Body of pancreas (tissue), 4 donors: ENCODE results near the gene ATAD5. TPM values are rescaled to one million over a fixed set of nuclear protein-coding genes. Genes with fewer than 3 reads are reported as not detected.

Experiments
- ATAC-seq: fragments of 150-250 bp; one replicate; pipeline ENCODE4 v1.9.1; 2016
- DNase-seq, 4 donors: peaks; one replicate each; pipeline ENCODE4 v3.0.0-alpha.2; 2019
- H3K27ac ChIP-seq, 4 donors: fragments of 200-600 bp; sonication (generic); 1 replicate in 3 of 4; 2 replicates in 1 of 4; pipeline versions ENCODE4 v1.5.1 to v1.6.1; 2016 to 2019; ENCODE audit warnings: mild to moderate bottlenecking in 1 of 4, mixed read lengths in 1 of 4, moderate library complexity in 1 of 4
- H3K27me3 ChIP-seq, 2 donors: fragments of 200-600 bp; sonication (generic); one replicate each; pipeline ENCODE4 v1.6.0; 2016; ENCODE audit warnings: mild to moderate bottlenecking in 1 of 2
- H3K36me3 ChIP-seq, 2 donors: fragments of 200-600 bp; sonication (generic); replicated peaks in 1 of 2; 2 replicates each; pipeline ENCODE4 v1.5.1; 2016; ENCODE audit warnings: low read depth in 2 of 2; ENCODE audit not compliant: insufficient read depth in 1 of 2
- H3K4me1 ChIP-seq: fragments of 200-600 bp; sonication (generic); one replicate; pipeline ENCODE4 v1.6.0; 2016
- H3K4me3 ChIP-seq, 2 donors: fragments of 200-600 bp; sonication (generic); 1 replicate in 1 of 2; 2 replicates in 1 of 2; pipeline ENCODE4 v1.5.1; 2016 to 2019
- H3K9me3 ChIP-seq, 3 donors: fragments of 200-600 bp; sonication (generic); 1 replicate in 2 of 3; 2 replicates in 1 of 3; pipeline ENCODE4 v1.5.1; 2016
- CTCF ChIP-seq, 7 experiments: fragments of 450-650 bp in 4 of 7; fragments of 200-600 bp in 3 of 7; sonication (generic) in 3 of 7; IDR thresholded peaks; one replicate each; pipeline ENCODE4 v1.5.1; 2016 to 2019; ENCODE audit warnings: antibody characterized with exemption in 7 of 7
- POLR2A ChIP-seq, 3 donors: fragments of 450-650 bp; IDR thresholded peaks; one replicate each; pipeline ENCODE4 v1.6.1; 2016; ENCODE audit warnings: antibody characterized with exemption in 3 of 3, mild to moderate bottlenecking in 2 of 3
- WGBS, 2 donors: methylation state at CpG; one replicate each; pipeline ENCODE4 v1.1.5; 2017; 5-methylcytosine and 5-hydroxymethylcytosine counted together
- intact Hi-C: fragments of 100-400 bp; cut with DNase I; formaldehyde crosslinking; loops from one replicate; pipeline ENCODE4 v1.15.1; 2023
- total RNA-seq, 2 donors: library from RNA; depleted of rRNA; stranded (reverse); fragments of >200 nt; gene quantifications; one replicate each; pipeline ENCODE4 v1.1.0, GENCODE V29; 2016

The ATAD5 gene
- total RNA-seq, 2 donors from 2014 or later = 1.0 to 1.6 TPM

- H3K4me1 ChIP-seq = no peaks in the 10 kb centered on the region
- no peak for ATAC-seq
- no peak overlapping the region for H3K27ac ChIP-seq
- TF ChIP-seq POLR2A (IDR thresholded peaks at IDR 0.05) (no peak), CTCF (IDR thresholded peaks at IDR 0.05) (no peak)
- no peaks in the 10 kb centered on the region for H3K27me3 ChIP-seq
- 89 to 95% methylated on average over 9 of the region's 9 CpGs for WGBS, 2 donors
- no peak overlapping the region for H3K4me3 ChIP-seq
- DNase-seq = no peak
- H3K9me3 ChIP-seq = no peaks in the 10 kb centered on the region
- H3K36me3 ChIP-seq = peaks cover 0 to 10% of the 10 kb centered on the region in 2 donors
- intact Hi-C loops = no loop called here
Measured at GRCh38 chr17:30793282-30793977, 38.3 kb upstream of the ATAD5 start.

GRCh38 chr17:30794372-30794771 is 37.4 kb upstream of the ATAD5 start:
- DNase-seq = no peak
- Histone ChIP-seq H3K4me3 (no peak overlapping the region), H3K4me1 (no peaks in the 10 kb centered on the region), H3K36me3 (peaks cover 0 to 10% of the 10 kb centered on the region in 2 donors), H3K9me3 (no peaks in the 10 kb centered on the region), H3K27ac (no peak overlapping the region), H3K27me3 (no peaks in the 10 kb centered on the region)
- WGBS, 2 donors = 97% methylated on average over 5 of the region's 5 CpGs
- ATAC-seq = no peak
- intact Hi-C loops = no loop called here
- no peak for TF ChIP-seq CTCF (IDR thresholded peaks at IDR 0.05)
- no peak for TF ChIP-seq POLR2A (IDR thresholded peaks at IDR 0.05)

- no peak overlapping the region for H3K4me3 ChIP-seq
- ATAC-seq (no peak), DNase-seq (no peak)
- H3K4me1 ChIP-seq = no peaks in the 10 kb centered on the region
- H3K27ac ChIP-seq = no peak overlapping the region
- TF ChIP-seq CTCF (IDR thresholded peaks at IDR 0.05) (no peak), POLR2A (IDR thresholded peaks at IDR 0.05) (no peak)
- peaks cover 0 to 8% of the 10 kb centered on the region in 2 donors for H3K36me3 ChIP-seq
- intact Hi-C loops = no loop called here
- WGBS, 2 donors = 81 to 92% methylated on average over 4 of the region's 4 CpGs
- no peaks in the 10 kb centered on the region for H3K9me3 ChIP-seq
- H3K27me3 ChIP-seq = no peaks in the 10 kb centered on the region
Measured at GRCh38 chr17:30796016-30796415, 35.8 kb upstream of the ATAD5 start.

- Histone ChIP-seq H3K36me3 (no peaks in the 10 kb centered on the region), H3K4me3 (no peak overlapping the region), H3K4me1 (no peaks in the 10 kb centered on the region), H3K27ac (no peak overlapping the region), H3K9me3 (no peaks in the 10 kb centered on the region), H3K27me3 (no peaks in the 10 kb centered on the region)
- DNase-seq (no peak), ATAC-seq (no peak)
- intact Hi-C loops = no loop called here
- TF ChIP-seq CTCF (IDR thresholded peaks at IDR 0.05) = no peak
- TF ChIP-seq POLR2A (IDR thresholded peaks at IDR 0.05) = no peak
- whole genome bisulfite sequencing, 2 donors = 100% methylated on average over 1 of the region's 1 CpG
Measured at GRCh38 chr17:30801671-30802070, 30.1 kb upstream of the ATAD5 start.

DNA sequence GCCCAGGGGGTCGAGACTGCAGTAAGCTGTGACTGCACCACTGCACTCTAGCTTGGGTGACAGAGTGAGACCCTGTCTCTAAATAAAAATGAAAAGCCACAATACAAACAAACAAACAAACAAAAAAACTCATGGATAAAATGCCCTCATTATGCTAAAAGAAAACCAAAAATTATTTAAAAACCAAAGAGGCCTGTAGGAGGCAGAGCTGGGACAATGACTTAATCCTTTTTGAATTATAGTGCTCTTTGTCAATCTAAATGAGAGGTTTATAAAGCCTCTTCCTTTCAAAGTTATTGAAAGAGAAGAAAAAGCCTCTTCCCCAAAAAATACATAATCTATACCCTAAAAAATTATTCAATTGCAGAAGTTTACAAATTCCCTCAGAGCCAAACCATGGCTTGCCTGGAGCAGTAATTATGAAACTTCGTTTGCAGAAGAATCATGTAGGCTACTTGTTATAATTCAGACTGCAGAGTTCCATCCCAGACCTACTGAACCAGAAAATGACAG is 25.8 kb upstream of the ATAD5 start:
- TF ChIP-seq POLR2A (IDR thresholded peaks at IDR 0.05) (no peak), CTCF (IDR thresholded peaks at IDR 0.05) (no peak)
- no peak for ATAC-seq
- H3K9me3 ChIP-seq = no peaks in the 10 kb centered on the region
- H3K4me3 ChIP-seq = no peak overlapping the region
- no peaks in the 10 kb centered on the region for H3K36me3 ChIP-seq
- intact Hi-C loops = no loop called here
- H3K4me1 ChIP-seq = no peaks in the 10 kb centered on the region
- H3K27ac ChIP-seq = no peak overlapping the region
- WGBS, 2 donors = 96 to 98% methylated on average over 2 of the region's 2 CpGs
- DNase-seq = no peak
- H3K27me3 ChIP-seq = no peaks in the 10 kb centered on the region
